Astrocyte (in vitro differentiated cells and primary cell): ENCODE measurements around the gene ARHGAP25.

ENCODE experiments used
- EZH2 ChIP-seq: IDR thresholded peaks from 2 replicates; pipeline ENCODE4 v1.6.1; 2012; ENCODE audit warnings: mild to moderate bottlenecking, low read length, inconsistent platforms; ENCODE audit not compliant: insufficient read depth
- TF ChIP-seq, protein P1 (sequence below): IDR thresholded peaks from 2 replicates; pipeline ENCODE4 v1.5.1; 2011; ENCODE audit warnings: low read depth, mild to moderate bottlenecking, inconsistent platforms, low read length, moderate library complexity; ENCODE audit not compliant: insufficient read depth

DNA sequence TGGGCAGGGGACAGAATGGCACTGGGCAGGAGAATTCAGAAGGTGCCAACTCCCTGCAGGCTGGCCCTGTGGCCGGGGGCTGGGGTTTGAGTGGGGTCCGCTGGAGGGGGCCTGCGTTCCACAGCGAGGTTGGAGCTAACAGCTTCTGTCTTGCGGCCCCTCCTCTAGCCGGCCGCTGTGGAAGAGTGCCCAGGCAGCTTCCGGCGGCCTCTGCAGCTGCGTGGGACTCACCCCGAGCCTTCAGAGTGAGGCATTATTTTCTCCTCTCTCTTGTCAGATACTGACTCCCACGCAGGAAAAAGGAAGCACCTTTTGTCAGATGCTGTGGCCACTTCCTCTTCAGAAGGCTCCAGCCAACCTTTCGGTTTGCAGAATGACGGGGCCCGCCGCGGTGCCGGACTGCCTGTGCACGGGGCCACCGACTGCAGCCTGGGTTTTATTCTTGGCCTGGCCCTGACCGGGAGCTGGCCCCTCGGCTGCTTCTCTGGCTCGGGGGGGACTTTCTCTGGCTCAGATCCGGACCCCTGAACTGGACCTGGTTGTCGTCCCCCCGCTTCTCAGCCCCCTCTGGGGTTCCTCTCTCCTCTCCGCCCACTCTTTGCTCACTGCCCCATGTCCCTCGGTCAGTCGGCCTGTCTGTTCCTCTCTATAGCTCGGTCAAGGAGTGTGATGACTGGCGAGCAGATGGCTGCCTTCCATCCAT lies 40.1 kb downstream of the ARHGAP25 start:
- TF ChIP-seq, protein P1, sequence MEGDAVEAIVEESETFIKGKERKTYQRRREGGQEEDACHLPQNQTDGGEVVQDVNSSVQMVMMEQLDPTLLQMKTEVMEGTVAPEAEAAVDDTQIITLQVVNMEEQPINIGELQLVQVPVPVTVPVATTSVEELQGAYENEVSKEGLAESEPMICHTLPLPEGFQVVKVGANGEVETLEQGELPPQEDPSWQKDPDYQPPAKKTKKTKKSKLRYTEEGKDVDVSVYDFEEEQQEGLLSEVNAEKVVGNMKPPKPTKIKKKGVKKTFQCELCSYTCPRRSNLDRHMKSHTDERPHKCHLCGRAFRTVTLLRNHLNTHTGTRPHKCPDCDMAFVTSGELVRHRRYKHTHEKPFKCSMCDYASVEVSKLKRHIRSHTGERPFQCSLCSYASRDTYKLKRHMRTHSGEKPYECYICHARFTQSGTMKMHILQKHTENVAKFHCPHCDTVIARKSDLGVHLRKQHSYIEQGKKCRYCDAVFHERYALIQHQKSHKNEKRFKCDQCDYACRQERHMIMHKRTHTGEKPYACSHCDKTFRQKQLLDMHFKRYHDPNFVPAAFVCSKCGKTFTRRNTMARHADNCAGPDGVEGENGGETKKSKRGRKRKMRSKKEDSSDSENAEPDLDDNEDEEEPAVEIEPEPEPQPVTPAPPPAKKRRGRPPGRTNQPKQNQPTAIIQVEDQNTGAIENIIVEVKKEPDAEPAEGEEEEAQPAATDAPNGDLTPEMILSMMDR: no peak
- TF ChIP-seq EZH2: no peak
